ENCODE results near the gene TSPAN13.

DNA sequence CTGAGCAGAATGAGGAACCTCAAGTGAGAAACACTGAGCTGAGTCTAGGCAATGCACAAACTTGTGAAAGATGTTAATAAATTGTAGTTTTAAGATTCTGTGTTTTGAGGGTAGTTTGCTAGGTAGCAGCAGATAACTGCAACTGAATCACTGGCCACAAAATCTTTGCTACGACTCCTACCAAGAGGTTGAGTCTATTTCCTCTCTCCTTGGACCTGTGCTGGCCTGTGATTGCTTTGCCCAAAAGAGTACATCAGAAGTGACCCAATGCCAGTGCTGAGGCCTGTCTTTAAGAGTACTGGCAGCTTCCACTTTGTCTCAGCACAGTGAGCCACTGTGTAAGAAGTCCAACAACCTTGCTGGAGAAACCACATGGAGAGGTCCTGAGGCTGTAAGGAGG is 11.9 kb upstream of the TSPAN13 start:
- TF ChIP-seq, protein P1, sequence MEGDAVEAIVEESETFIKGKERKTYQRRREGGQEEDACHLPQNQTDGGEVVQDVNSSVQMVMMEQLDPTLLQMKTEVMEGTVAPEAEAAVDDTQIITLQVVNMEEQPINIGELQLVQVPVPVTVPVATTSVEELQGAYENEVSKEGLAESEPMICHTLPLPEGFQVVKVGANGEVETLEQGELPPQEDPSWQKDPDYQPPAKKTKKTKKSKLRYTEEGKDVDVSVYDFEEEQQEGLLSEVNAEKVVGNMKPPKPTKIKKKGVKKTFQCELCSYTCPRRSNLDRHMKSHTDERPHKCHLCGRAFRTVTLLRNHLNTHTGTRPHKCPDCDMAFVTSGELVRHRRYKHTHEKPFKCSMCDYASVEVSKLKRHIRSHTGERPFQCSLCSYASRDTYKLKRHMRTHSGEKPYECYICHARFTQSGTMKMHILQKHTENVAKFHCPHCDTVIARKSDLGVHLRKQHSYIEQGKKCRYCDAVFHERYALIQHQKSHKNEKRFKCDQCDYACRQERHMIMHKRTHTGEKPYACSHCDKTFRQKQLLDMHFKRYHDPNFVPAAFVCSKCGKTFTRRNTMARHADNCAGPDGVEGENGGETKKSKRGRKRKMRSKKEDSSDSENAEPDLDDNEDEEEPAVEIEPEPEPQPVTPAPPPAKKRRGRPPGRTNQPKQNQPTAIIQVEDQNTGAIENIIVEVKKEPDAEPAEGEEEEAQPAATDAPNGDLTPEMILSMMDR (IDR thresholded peaks at IDR 0.05), result no peak
- TF ChIP-seq POLR2A (IDR thresholded peaks at IDR 0.05), result no peak

Data from Peyer's patch (tissue), 4 donors.